ENCODE results near the gene ARHGAP21. TPM values are rescaled to one million over a fixed set of nuclear protein-coding genes. Genes with fewer than 3 reads are reported as not detected.

The ARHGAP21 gene
- total RNA-seq, 1 experiment from 2014 or later: 45.8 TPM

DNA sequence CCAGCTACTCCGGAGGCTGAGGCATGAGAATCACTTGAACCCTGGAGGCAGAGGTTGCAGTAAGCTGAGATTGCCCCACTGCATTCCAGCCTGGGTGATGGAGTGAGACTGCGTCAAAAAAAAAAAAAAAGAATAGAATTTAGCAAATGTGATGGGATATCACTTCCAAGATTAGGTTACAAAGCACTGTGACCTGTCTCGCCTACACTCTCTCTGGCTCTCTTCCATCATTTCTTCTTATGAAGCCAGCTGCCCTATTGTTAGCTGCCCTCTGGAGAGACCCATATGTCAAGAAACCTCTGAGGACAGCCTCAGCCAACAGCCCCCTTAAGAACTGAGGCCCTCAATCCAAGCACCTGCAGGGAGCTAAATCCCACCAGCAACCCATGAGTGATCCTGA lies 28.2 kb downstream of the ARHGAP21 start:
- CTCF ChIA-PET: no interaction called here
- no peak for ATAC-seq
- in situ Hi-C loops (cut with HindIII; ENCODE audit: low pct_unique_long_range_greater_than_20kb, low sequenced_read_pairs): no loop called here

DNA sequence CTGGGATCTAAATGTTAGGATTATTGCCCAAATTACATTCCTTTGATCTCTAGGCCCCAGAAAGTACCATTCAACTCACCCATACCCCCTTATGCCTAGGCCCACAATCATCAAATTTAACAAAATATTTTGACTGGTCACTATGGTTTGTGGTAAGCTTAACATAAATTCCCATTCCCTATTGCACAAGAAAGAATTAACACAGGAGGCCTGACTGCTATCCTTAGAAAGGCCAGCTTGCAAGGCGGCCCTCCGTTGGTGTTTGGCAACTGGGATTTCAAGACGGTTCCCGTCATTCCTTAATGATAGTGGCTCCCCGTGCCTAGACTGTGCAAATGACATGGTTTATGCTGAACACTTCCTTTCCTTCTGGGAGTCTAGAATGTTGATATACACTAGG lies 29.6 kb downstream of the ARHGAP21 start:
- ATAC-seq (no peak), DNase-seq (ENCODE audit: low read depth, low spot score) (no peak)
- Histone ChIP-seq H3K27me3 (ENCODE audit: control insufficient read depth, insufficient read depth, low read length) (no peaks in the 10 kb centered on the region), H3K4me1 (ENCODE audit: control insufficient read depth, insufficient read depth, low read length) (no peaks in the 10 kb centered on the region), H3K4me3 (ENCODE audit: low read depth in 2 of 2, low read length in 2 of 2) (no peak overlapping the region), H3K27ac (ENCODE audit: low read length) (no peak overlapping the region), H3K36me3 (ENCODE audit: control insufficient read depth, insufficient read depth, low read length) (no peaks in the 10 kb centered on the region), H3K9me3 (ENCODE audit: control insufficient read depth, insufficient read depth, low read depth, low read length) (no peaks in the 10 kb centered on the region)
- intact Hi-C loops (cut with micrococcal nuclease; ENCODE audit: unreplicated experiment): no loop called here
- BruUV-seq (replicated peaks): no TSS peak
- CTCF ChIA-PET: interaction anchor here (0.6 kb wide), 1 partner anchor 52 kb away, joined by 3 read pairs; no protein-coding TSS in a partner anchor
- in situ Hi-C loops (cut with HindIII; ENCODE audit: low pct_unique_long_range_greater_than_20kb, low sequenced_read_pairs): no loop called here
- TF ChIP-seq POLR2AphosphoS5 (IDR thresholded peaks at IDR 0.05; ENCODE audit: low read depth, low read length) (no peak), TCF7L2 (IDR thresholded peaks at IDR 0.05; ENCODE audit: low read depth, low read length) (no peak), SIN3A (IDR thresholded peaks at IDR 0.05; ENCODE audit: borderline replicate concordance, insufficient read depth, low read depth, low read length) (no peak)
- TF ChIP-seq, protein P1, sequence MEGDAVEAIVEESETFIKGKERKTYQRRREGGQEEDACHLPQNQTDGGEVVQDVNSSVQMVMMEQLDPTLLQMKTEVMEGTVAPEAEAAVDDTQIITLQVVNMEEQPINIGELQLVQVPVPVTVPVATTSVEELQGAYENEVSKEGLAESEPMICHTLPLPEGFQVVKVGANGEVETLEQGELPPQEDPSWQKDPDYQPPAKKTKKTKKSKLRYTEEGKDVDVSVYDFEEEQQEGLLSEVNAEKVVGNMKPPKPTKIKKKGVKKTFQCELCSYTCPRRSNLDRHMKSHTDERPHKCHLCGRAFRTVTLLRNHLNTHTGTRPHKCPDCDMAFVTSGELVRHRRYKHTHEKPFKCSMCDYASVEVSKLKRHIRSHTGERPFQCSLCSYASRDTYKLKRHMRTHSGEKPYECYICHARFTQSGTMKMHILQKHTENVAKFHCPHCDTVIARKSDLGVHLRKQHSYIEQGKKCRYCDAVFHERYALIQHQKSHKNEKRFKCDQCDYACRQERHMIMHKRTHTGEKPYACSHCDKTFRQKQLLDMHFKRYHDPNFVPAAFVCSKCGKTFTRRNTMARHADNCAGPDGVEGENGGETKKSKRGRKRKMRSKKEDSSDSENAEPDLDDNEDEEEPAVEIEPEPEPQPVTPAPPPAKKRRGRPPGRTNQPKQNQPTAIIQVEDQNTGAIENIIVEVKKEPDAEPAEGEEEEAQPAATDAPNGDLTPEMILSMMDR (IDR thresholded peaks at IDR 0.05): no peak
- TF ChIP-seq, protein P2, sequence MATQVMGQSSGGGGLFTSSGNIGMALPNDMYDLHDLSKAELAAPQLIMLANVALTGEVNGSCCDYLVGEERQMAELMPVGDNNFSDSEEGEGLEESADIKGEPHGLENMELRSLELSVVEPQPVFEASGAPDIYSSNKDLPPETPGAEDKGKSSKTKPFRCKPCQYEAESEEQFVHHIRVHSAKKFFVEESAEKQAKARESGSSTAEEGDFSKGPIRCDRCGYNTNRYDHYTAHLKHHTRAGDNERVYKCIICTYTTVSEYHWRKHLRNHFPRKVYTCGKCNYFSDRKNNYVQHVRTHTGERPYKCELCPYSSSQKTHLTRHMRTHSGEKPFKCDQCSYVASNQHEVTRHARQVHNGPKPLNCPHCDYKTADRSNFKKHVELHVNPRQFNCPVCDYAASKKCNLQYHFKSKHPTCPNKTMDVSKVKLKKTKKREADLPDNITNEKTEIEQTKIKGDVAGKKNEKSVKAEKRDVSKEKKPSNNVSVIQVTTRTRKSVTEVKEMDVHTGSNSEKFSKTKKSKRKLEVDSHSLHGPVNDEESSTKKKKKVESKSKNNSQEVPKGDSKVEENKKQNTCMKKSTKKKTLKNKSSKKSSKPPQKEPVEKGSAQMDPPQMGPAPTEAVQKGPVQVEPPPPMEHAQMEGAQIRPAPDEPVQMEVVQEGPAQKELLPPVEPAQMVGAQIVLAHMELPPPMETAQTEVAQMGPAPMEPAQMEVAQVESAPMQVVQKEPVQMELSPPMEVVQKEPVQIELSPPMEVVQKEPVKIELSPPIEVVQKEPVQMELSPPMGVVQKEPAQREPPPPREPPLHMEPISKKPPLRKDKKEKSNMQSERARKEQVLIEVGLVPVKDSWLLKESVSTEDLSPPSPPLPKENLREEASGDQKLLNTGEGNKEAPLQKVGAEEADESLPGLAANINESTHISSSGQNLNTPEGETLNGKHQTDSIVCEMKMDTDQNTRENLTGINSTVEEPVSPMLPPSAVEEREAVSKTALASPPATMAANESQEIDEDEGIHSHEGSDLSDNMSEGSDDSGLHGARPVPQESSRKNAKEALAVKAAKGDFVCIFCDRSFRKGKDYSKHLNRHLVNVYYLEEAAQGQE (IDR thresholded peaks at IDR 0.05; ENCODE audit: insufficient read depth in 1 of 2, low read depth in 2 of 2, low read length in 1 of 2): no peak
- POLR2A ChIA-PET: no interaction called here

More for the DNA sequence above, 28.2 kb downstream of the ARHGAP21 start:
- H3K27ac ChIP-seq (ENCODE audit: low read length): no peak overlapping the region
- POLR2A ChIA-PET: no interaction called here
- H3K9me3 ChIP-seq (ENCODE audit: control insufficient read depth, insufficient read depth, low read depth, low read length): no peaks in the 10 kb centered on the region
- intact Hi-C loops (cut with micrococcal nuclease; ENCODE audit: unreplicated experiment): no loop called here
- H3K4me3 ChIP-seq (ENCODE audit: low read depth in 2 of 2, low read length in 2 of 2): no peak overlapping the region
- no peak for TF ChIP-seq POLR2AphosphoS5 (IDR thresholded peaks at IDR 0.05; ENCODE audit: low read depth, low read length)
- no peak for TF ChIP-seq SIN3A (IDR thresholded peaks at IDR 0.05; ENCODE audit: borderline replicate concordance, insufficient read depth, low read depth, low read length)
- TF ChIP-seq, protein P2 (IDR thresholded peaks at IDR 0.05; ENCODE audit: insufficient read depth in 1 of 2, low read depth in 2 of 2, low read length in 1 of 2): no peak
- H3K36me3 ChIP-seq (ENCODE audit: control insufficient read depth, insufficient read depth, low read length): no peaks in the 10 kb centered on the region
- BruUV-seq (replicated peaks): no TSS peak
- DNase-seq (ENCODE audit: low read depth, low spot score): no peak
- H3K27me3 ChIP-seq (ENCODE audit: control insufficient read depth, insufficient read depth, low read length): no peaks in the 10 kb centered on the region
- no peaks in the 10 kb centered on the region for H3K4me1 ChIP-seq (ENCODE audit: control insufficient read depth, insufficient read depth, low read length)
